NCI-H460 (cell line): ENCODE measurements around the gene SLC38A4. TPM values are rescaled to one million over a fixed set of nuclear protein-coding genes. Genes with fewer than 3 reads are reported as not detected.
"Not testable (repeated sequence)": the region's sequence is repeated elsewhere in the genome, so short reads cannot be mapped to it uniquely, and the experiment has no call there.

Source experiments
- DNase-seq: peaks from one replicate; pipeline ENCODE4 v3.0.0-alpha.2; 2016; ENCODE audit warnings: low read depth; ENCODE audit errors: extremely low read depth
- polyA plus RNA-seq: library from polyadenylated mRNA; depleted of rRNA; stranded (reverse); fragments of >200 nt; gene quantifications from 2 replicates; pipeline ENCODE4 v1.2.3, GENCODE V29; 2014; cell fraction: nucleus; rRNA removed
- total RNA-seq: library from RNA; depleted of rRNA; stranded (reverse); fragments of >200 nt; shearing (Covaris generic); gene quantifications from 2 replicates; pipeline ENCODE4 v1.2.3, GENCODE V29; 2014; rRNA removed

The SLC38A4 gene
- total RNA-seq: 0.12 and 0.46 TPM in 2 replicates
- 0.04 TPM in 1 of 2 replicates, not detected in the other for polyA plus RNA-seq

GRCh38 chr12:46825591-46826414, at the start of gene SLC38A4:
Gene SLC38A4, minus strand, starts transcription at chr12:46825997. Its CDS starts 32,926 bp downstream, at chr12:46793071.
- peak; percentile 27 for DNase-seq

- DNase-seq: no peak
Measured at GRCh38 chr12:46875095-46875494, 49.3 kb upstream of the SLC38A4 start.

GRCh38 chr12:46874642-46875041, 48.8 kb upstream of the SLC38A4 start:
- no peak for DNase-seq

- no peak for DNase-seq
Measured at GRCh38 chr12:46872135-46872534, 46.3 kb upstream of the SLC38A4 start.

- no peak for DNase-seq
Measured at GRCh38 chr12:46865311-46865710, 39.5 kb upstream of the SLC38A4 start.

DNA sequence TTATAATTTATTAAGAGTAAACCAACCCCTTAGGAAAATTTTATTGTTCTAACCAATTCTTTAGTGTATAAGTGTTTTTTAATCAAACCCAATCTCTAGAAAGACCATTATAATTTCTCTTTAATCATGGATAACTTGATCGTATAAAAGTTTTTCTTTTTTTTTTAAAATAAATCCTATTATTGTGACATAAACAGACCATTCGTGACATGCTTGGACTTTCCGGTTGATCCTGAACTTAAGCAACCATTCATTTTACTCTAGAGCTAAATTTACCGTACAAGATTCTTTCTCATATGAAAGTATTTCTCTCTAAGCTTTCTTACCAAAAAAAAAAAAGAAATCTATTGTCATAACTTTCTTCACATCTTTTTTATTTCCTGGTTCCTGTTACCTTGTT, 32.6 kb upstream of the SLC38A4 start:
- DNase-seq: no peak

DNA sequence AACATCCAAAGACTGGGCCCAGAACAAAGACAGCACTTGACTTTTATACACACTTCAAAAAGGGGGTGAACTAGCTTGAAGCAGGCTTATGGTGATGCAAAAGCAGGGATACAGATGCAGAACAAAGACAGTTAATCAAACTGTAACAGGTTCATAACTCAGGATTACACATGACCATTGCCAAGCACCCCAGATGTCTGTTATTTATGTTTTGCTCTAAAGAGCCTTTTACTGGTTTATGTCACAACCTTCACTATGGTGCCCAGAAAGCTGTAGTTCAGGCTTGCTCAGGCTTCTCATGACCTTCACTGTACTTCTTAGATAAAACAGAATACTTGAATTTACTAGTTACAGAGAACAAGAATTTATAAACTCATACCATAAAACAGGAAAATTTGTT, 31.7 kb upstream of the SLC38A4 start:
- DNase-seq: no peak

GRCh38 chr12:46855760-46856159, 30.0 kb upstream of the SLC38A4 start:
- DNase-seq: no peak

DNA sequence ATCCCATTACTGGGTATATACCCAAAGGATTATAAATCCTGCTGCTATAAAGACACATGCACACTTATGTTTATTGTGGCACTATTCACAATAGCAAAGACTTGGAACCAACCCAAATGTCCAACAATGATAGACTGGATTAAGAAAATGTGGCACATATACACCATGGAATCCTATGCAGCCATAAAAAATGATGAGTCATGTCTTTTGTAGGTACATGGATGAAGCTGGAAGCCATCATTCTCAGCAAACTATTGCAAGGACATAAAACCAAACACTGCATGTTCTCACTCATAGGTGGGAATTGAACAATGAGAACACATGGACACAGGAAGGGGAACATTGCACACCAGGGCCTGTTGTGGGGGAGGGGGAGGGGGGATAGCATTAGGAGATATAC, 28.4 kb upstream of the SLC38A4 start:
- DNase-seq: not testable (repeated sequence)

GRCh38 chr12:46848792-46849191, 23.0 kb upstream of the SLC38A4 start:
- DNase-seq: not testable (repeated sequence)

GRCh38 chr12:46847001-46847400, 21.2 kb upstream of the SLC38A4 start:
- DNase-seq: no peak

GRCh38 chr12:46843811-46844210, 18.0 kb upstream of the SLC38A4 start:
- no peak for DNase-seq

GRCh38 chr12:46841891-46842290, 16.1 kb upstream of the SLC38A4 start:
- no peak for DNase-seq

GRCh38 chr12:46839964-46840363, 14.2 kb upstream of the SLC38A4 start:
- no peak for DNase-seq

DNA sequence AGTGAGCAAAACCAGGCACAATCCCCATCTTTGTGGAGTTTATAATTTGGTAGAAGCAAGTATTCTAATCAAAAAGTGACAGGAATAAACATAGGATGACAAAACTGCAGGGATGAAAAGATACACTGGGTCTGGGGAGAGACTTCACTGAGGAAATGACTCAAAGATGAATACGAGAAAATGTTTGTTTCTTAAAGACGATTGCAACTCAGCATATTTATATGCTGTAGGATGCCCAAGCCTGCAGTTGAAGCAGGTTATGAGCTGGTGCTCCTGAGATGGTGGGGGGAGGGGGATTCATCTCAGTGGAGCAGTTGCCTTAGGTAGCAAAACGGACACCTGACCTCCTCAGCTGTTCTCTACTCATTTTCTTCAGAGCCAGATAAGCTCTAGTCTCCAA, 13.4 kb upstream of the SLC38A4 start:
- no peak for DNase-seq

DNA sequence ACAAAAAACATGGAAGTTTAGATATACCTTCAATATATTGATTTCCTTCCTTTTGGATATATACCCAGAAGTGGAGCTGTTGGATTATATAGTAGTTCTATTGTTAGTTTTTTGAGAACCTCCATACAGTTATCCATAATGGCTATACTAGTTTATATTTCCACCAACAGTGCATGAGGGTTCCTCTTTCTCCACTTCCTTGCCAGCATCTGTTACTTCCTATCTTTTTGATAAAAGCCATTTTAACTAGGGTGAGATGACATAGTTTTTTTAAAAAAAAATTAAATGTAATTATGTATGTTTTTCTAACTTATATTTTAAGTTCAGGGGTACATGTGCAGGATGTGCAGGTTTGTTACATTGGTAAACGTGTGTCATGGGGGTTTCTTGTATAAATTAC, 10.0 kb upstream of the SLC38A4 start:
- no peak for DNase-seq

- no peak for DNase-seq
Measured at GRCh38 chr12:46832130-46832704, 6.4 kb upstream of the SLC38A4 start.

DNA sequence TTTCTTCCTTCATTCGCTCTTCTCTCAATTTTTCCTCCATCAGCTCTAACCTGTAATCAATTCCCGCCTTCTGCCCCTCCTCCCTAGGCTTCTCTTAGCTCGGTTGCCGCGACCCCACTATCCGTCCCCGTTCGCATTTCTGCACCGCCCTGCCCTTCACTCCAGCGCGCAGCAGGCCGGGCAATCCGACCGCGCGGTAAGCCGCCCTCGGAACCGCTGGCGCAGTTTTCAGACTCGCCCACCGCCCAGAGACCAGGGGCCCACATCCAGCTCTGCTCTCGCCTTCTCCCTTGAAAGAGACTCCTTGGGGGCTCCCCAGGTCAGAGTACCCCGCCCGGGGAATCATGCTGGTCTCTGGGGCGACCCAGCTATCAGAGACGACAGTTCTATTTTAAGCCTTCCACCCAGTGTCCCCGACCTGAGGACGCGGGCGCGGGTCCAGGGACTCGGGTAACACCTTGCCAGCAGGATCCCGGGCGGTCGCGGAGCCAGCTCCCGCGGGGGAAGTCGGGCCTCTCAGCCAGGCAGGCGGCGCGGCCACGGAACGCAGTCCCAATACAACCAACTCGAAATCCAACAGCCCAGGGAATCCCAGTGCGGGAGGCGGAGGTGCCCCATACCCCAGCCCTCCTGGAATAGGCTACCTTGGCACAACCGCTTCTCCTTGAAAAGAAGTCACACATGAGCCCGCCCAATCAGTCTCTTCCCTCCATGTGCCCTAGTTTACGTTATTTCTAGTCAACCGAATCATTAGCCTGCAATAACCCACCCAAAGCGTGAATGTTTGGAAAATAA, 5.7 kb upstream of the SLC38A4 start:
- DNase-seq: no peak

DNA sequence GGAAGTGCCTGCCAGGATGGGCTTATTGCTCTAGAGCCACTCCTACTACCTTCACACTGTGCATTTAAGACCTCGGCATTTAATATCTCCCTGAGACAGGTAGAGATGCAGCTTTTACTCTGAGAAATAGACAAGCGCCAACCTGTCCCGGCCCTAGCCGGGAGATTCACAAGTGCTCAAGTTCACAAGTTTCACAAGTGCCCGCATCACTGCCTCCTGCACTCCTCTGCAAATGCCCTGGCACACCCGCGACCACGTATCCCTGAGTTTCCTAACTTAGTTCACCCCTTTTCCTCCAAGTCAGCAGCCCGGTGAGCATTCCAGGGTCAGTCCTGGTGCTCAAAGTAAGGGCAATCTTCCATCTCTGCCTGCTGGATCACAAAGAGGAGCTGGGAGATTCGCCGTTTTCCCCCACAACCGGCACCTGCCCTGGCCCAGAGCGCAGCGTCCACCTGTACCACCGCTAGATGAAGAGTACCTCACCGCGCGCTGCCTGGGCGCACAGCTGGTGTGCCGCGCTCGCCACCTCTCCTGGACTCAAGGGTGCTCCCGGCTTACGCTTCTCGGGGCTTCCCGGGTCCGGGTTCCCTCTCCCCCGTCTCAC, 5.0 kb upstream of the SLC38A4 start:
- no peak for DNase-seq

DNA sequence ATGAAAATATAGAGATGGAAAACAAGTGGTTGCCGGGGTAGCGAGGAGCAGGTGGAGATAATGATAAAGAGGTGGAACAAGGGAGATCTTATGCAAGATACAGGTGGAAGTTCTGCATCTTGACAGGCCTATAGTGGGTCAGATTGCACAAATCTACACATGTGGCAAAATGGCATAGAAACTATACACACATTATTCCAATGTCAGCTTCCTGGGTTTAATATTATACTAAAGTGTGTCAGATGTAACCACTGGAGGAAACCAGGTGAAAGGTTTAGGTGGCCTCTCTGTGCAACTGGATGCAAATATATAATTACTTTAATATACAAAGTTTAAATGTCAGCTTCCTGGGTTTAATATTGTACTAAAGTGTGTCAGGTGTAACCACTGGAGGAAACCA, 1.1 kb downstream of the SLC38A4 start:
- no peak for DNase-seq

DNA sequence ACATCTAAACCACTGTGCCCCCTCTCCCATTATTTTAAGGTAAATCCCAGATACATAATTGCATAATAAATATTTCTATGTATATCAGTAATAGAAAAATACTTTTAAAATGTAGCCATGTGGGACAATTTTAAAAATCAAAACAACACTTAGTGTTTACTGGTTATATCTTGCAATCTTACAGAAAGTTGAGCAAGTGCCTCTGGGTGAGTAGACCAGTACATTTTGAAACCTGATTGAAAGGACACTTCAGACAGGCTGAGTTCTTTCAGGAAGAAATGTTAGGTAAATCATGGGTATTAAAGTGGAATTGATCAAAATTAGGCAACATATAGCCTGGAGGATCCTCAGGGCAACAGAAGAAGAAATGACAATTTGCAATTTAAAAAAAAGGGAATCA, 7.2 kb downstream of the SLC38A4 start:
- DNase-seq: no peak
